Gastrocnemius medialis (tissue), 4 donors: ENCODE data around the gene MVB12A.

Source experiments
- POLR2A ChIP-seq, 2 donors: fragments of 450-650 bp; IDR thresholded peaks; one replicate each; pipeline ENCODE4 v1.6.1; 2017; ENCODE audit warnings: antibody characterized with exemption in 2 of 2, mild to moderate bottlenecking in 2 of 2, moderate library complexity in 2 of 2
- TF ChIP-seq, protein P1 (sequence below), 5 experiments: fragments of 450-650 bp in 3 of 5; fragments of 200-600 bp in 2 of 5; sonication (generic) in 2 of 5; IDR thresholded peaks in 4 of 5; conservative IDR thresholded peaks in 1 of 5; 1 replicate in 4 of 5; 2 replicates in 1 of 5; pipeline ENCODE4 v1.5.1; 2016 to 2019; ENCODE audit warnings: antibody characterized with exemption in 5 of 5, mild to moderate bottlenecking in 3 of 5, moderate library complexity in 3 of 5

DNA sequence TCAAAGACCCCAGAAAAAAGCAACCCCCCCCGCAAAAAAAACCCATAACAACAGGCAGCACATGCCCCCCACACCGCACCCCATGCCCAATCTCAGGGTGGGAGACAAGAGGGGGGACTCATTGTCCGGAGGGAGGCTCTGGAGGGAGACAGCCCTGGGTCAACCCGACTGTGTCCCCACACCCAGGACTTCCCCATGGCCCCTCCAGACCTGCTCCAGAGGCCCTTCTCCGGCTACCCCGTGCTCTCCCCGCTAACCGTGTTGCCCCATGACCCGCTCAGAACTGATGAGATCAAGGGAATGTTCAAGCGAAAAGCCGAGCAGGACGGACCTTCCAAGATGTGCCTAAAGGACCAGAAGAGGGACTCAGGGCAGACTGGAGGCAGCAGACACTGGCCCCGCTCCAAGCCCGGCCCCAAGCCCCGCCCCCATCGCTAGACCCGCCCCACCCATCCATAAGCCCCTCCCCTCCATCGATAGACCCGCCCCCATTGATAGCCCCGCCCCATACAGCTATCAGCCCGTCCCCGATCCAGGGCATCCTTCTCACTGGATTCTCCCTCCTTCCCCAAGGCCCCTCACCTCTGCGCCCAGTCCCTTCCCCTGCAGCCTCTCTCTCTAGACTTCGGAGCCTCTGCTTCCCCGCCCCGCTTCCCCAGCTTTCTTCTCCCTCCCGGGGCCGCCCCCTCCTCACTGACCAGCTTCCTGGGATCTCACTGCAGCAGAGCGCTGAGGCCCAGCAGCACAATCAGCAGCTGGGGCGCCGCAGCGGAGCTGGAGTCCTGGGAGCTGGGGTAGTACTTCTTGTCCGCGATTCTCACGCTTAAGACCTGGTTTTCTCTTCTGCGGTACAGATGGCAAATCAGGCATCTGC lies 16.6 kb upstream of the MVB12A start:
- TF ChIP-seq, protein P1, sequence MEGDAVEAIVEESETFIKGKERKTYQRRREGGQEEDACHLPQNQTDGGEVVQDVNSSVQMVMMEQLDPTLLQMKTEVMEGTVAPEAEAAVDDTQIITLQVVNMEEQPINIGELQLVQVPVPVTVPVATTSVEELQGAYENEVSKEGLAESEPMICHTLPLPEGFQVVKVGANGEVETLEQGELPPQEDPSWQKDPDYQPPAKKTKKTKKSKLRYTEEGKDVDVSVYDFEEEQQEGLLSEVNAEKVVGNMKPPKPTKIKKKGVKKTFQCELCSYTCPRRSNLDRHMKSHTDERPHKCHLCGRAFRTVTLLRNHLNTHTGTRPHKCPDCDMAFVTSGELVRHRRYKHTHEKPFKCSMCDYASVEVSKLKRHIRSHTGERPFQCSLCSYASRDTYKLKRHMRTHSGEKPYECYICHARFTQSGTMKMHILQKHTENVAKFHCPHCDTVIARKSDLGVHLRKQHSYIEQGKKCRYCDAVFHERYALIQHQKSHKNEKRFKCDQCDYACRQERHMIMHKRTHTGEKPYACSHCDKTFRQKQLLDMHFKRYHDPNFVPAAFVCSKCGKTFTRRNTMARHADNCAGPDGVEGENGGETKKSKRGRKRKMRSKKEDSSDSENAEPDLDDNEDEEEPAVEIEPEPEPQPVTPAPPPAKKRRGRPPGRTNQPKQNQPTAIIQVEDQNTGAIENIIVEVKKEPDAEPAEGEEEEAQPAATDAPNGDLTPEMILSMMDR (IDR thresholded peaks at IDR 0.05 in 4 of 5, conservative IDR thresholded peaks at IDR 0.05 in 1 of 5) = no peak
- no peak for TF ChIP-seq POLR2A (IDR thresholded peaks at IDR 0.05)
